Measurements from ENCODE around the gene RBMS3.
"Not testable (repeated sequence)": the region's sequence is repeated elsewhere in the genome, so short reads cannot be mapped to it uniquely, and the experiment has no call there.

Gene RBMS3

DNA sequence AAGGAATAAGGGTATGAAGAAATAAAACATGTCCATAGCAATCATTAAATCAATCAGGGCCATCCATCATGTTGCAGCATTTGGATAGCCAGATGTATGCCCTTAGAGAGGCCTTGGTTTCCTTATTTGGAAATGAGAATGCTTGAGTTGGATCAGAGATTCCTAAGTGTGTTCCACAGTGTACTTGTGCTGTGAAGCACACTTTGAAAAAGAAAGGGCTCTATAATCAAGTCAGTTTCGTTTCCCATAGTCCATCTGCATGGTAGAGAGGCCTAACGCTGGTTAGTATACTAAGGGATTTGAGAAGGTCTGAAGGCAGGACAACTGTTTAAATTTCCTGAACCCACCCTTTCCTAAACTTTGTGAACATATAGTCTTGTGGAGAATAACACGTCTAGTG, 30.9 kb downstream of the RBMS3 start:
- no peak for DNase-seq (ENCODE audit: low read depth in 3 of 3)

DNA sequence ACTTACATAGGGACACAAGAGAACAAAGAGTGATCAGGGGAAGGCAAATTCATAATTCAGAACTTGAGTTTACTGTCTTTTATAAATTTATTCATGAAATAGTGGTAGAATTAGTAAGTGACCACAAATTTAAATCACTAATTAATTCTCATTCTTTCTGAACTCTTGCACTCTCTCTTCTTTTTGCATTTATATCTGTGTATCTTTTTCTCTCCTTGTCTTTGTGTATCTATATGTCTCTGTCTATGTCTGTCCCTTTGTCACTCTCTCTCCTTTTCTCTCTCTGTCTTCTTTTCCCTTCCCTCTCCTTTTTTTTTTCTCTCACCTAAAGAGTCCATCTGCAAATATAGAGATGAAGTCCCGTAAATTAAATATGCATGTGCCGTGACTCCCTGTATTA, 31.5 kb downstream of the RBMS3 start:
- no peak for DNase-seq (ENCODE audit: low read depth in 3 of 3)

DNA sequence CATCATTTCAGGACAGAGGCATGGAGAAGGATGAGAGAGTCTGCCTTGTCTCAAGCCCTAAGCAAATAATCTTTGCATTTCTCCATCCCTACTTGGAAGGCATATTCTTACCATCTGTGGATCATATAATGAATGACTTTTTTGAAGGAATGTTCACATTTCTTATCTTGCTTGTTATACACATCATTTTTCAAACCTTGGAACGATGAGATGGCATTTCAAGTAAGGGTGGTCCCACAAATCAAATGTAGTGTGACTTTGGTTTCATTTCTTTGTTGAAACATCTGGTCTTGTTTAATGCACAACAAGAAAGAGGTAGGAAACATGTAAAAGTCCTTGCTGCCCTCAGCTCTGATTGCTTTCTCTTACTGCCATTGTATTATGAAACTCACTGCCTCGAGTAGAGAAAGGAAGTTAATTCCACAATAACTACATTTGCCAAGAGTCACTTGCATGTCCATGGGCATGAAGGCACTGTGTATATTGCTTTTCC, 32.1 kb downstream of the RBMS3 start:
- DNase-seq (ENCODE audit: low read depth in 3 of 3): no peak

DNA sequence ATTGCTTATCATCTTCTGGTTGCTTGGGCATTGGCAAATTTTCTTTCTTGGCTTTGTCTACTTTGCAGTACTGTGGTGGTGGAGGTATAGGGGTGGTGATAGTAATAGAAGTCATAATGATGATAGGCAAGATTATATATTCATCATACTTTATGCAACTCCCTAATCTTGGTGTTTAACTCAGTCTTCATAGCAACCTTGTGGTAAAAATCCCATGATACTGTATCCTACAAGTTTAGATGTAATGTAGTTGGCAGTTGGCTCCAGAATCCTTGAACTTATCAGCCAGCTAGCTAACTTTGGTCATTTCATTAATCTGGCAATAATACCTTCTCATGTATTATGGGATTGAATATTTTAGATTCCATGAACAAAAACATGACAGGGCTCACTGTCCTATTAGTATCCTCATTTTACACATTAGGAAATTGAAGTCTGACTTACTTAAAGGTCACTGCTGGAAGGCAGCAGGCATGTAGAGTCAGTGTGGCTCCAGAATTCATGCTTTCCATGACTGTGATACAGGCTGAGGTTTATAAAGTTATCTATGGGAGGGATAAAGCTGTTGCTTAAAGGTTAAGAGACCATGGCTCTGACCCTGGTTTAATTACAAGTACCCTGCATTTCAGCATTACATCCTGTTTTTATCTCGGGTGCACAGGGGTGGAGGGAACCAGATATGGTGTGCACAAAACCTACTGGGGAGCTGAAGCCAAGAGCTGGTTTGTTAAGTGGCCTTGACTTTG, 33.3 kb downstream of the RBMS3 start:
- no peak for DNase-seq (ENCODE audit: low read depth in 3 of 3)

DNA sequence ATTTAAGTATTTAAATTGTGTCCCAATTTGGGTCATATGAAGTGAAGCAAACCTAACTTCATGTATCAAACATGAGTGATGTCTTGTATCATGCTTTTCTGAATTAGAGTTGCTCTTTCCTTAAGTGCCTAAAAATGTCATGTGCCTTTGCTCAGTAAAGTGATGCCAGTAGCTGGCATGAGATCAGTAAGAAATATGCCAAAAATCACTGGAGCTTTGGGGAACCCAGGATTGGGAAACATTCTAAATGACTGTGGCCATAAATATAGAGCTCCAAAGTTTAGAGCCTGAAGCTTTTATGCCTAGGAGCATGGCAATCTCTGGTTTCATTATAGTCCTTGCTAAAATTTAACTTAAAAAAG, 33.8 kb downstream of the RBMS3 start:
- DNase-seq (ENCODE audit: low read depth in 3 of 3): no peak

DNA sequence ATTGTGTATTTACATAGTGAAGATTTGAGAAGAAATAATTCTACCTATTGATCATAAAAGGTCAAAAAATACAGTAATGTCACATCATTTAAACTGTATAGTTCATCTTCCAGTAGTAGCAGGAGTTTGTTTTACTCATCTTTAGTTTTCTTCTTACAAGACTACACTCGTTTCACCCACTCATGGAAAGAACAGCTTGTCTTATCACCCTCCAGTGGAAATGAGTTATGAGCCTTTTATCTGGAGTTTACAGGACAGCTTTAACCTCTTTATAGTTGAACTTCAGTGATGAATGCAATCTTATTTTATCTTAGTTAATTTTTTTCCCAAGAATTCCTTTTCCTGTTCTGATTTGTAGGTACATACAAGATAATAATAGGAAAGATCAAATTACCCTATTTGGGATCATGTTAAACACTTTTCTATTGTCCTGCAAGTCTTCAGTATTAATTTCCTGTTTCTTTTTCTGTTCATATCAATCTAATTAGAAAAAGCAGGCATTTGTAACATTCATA, 36.8 kb downstream of the RBMS3 start:
- DNase-seq (ENCODE audit: low read depth in 3 of 3): no peak

DNA sequence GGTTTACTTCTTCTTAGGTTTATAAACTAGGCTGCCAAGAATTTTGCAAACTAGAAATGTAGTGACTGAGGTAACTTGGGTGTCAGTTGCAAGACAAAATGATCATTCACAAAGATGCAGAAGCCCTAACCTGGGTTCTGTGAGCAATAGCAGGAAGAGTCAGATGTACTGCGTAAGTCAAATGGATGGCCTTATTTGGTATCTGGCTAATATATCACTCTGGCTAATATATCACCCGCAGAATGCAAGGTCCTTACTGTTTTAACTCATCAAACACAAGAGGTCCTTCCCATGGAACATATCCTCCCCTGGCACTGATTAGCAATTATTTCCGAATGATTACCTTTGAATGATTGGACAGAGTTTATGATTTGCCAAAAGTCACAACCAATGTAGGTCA, 37.4 kb downstream of the RBMS3 start:
- no peak for DNase-seq (ENCODE audit: low read depth in 3 of 3)

DNA sequence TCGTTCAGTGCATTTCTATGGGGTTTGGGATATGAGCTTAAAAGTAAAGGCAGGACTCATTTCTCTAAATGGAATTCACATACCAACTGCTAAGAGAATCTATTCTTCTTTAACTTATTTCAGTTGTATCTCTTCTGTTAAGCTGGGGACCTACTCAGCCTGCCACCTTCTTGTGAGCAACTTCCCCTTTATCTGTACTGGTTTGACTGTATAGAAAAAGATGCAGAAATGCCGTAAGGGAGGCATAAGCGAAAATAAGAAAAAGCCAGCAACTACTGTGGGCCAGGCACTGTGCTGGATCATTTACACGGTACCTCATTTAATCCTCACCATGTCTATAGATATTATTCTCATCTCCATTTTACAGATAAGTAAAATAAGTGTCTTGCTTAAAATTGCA, 38.4 kb downstream of the RBMS3 start:
- no peak for DNase-seq (ENCODE audit: low read depth in 3 of 3)

DNA sequence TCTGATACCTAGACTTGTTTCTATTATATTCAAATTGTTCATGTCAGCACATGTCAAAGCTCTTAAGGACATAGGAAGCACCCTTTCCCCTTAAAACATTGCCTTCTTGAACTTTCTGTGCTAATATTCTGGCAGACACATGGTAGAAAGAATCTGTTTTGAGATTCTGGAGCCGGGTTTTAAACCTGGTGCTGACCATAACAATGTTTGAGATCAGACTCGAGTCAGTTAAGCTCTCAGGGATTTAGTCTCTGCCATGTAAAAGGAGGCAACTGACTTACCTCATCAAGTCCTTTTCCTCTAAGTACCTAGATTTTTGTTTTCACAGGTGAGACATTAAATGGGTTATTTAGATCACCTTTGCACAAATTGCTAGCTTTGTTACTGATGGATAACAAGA, 38.9 kb downstream of the RBMS3 start:
- DNase-seq (ENCODE audit: low read depth in 3 of 3): no peak

DNA sequence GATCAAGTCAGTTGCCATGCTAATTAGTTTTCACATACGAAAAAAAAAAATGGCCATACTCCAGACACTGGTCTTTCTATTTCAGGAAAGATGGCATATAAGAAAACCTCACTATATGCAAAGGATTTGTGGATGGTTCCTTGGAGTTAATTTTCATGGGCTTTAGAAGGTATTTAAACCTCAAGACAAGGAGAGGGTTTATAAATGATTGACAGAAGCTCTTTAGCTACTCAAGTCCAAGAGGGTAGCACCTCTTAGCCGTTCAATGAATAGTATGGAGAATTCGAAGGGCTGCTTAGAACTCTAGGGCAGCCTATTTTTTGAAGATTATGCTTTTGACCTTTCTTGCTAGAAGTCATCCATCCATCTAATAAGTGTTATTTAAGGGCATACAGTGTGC, 41.7 kb downstream of the RBMS3 start:
- no peak for DNase-seq (ENCODE audit: low read depth in 3 of 3)

DNA sequence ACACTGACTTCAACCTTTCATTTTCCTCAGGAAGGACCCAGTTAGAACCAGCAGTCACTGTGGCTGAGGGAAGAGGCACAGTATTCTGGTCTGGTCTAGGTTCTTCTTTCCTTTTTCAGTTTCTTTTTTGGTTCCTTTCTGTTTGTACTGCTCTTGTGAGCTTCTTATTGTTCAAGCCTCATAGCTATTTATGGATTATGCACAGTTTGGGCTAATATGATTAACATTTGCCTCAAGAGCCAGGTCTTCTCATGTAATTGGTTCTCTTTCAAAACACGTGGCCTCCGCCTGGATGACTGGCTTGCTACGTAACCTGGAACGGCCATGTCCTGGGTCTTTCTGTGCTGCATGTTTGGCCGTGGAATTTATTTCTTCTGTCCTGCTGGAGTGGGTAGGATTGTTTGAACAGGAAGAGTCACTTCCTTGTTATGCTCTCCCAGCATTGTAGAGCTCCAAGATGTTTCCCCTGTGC, 43.3 kb downstream of the RBMS3 start:
- no peak for DNase-seq (ENCODE audit: low read depth in 3 of 3)

DNA sequence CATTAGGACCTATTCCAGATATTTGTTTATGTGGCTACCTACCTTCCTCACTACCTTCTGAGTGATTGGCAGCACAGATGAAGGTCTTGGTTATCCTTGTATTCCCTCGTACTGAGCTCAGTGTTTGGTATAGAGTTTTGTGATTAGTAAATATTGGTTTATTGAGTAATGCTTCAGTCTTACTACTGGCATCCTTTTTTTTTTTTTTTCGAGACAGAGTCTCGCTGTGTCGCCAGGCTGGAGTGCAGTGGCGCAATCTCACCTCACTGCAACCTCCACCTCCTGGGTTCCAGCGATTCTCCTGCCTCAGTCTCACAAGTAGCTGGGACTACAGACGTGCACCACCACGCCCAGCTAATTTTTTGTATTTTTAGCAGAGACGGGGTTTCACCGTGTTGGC, 45.7 kb downstream of the RBMS3 start:
- not testable (repeated sequence) for DNase-seq (ENCODE audit: low read depth in 3 of 3)

DNA sequence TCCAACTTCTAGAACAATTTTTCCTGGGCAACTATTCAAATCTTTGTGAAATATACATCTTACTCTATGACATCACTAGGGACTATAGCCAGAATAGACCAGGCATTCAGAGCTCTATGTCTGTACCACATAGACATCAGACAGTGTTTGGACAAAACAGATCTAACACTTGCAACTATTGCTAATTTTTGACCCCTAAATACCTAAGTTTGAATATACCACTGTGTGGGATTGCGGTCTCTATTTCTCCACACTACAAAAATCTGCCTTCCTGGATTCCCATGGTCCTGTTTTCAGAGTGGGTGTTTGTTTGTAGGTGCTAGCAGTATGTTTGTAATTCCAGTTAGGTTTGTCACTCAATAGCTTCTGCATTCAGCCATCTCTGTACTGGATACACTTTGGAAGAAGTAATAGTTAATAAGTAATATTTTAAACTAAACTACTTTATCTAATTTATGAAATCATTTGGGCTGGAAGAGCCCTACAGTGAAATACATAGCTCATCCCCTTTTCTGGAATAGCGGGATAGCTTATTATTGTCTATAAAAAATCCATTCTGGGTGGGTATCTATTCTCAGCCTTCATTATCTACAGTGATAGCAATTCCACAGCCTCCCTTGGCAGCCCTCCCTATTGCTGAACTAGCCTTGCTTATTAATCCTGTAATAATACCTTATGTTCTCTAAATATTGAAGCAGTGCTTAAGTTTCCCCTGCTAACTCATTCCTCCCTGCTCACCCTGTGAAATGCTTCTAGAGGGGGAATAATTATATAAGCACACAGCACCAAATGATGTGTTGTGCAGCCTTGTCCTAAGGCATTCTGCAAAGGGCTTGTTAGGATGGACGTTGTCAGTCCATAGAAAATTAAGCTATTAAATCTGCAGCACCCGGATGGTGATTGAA, 49.4 kb downstream of the RBMS3 start:
- DNase-seq (ENCODE audit: low read depth in 3 of 3): no peak

DNA sequence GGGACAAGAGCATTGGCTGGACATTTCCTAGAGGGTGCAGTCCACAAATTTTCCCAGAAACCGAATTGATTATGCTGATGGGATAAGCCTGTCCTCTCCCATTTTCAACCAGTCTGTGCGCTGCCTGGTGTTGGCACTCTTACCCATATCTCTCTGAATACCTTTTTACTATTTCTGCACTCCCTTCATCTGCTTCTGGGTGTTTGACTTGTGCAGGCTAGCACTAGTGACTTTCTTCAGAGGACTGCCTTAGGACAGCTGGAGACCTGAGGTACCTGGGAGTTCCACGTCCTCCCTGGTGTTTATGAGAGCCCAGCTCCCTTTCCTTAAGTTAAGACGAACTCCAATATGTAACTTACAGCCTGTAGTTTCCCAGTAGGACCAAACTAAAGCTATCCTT, 50.2 kb downstream of the RBMS3 start:
- no peak for DNase-seq (ENCODE audit: low read depth in 3 of 3)

DNA sequence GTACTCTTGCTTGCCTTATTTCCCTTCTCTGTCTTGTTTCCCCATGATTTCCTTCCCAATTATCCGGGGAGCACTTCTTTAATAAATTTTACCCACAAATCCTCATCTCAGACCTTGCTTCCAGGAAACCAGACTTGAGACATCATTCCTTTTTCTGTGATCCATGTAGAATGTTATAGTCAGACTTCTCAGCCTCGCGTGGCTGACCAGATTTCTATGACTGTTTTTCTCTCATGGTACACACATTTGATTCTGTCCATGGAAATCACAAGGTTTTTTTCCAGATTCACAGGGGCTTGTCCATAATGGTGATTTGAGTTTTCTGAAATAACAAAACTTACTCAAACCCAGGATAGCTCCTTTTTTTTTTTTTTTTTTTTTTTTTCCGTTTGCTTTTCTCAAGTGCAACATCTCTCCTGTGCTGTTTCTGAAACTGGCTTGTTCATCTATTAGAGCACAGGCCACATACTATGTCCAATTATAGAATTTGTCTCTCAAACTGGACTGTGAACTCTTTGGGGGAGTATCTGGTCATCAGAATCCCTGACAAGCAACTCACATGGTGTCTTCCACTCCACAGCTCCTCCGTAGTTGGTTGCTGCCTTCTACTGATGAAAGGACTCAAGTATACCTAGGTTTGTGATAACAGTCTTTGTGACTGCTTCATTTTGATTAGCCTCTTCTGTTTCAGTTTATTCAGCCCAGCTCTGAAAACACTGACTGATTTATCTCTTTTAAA, 50.8 kb downstream of the RBMS3 start:
- DNase-seq (ENCODE audit: low read depth in 3 of 3): no peak

DNA sequence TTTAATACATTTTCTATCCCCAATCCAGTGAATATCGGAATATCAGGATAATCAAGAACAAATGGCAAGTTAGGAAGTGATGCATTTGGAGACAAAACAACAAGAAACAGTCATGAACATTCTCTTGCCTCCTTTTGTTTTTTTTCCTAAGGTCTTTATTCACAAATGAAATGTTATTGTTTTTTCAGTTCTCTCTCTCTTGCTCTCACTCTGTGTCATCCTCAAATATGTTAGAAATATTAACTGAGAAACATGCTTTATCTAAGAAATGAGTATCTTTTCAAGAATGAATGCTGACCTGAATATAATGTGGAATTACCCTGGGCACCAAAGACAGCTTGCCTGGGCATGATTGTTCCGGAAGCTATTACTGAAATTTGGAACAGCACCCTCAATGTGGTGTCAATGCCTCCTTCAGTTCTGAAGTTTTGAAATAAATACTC, 51.3 kb downstream of the RBMS3 start:
- no peak for DNase-seq (ENCODE audit: low read depth in 3 of 3)

DNA sequence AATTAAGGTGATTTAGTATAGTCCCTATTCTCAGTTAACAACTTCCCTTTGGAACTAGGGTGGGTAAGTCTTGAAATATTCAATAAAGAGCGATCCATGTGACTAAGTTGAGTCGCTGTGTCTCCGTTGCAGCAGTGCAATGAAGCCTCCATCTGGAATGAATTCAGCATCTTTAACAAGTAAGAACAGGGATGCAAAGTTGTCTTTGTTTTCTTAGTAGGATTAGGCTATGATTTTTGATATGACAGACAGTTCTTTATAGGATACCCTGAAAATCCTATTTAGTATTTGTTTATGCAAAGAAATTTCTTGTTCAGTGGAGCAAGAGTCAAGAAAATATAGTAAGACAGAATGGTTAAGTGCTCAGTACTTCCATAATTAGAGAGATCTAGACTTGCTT, 52.7 kb downstream of the RBMS3 start:
- DNase-seq (ENCODE audit: low read depth in 3 of 3): no peak

DNA sequence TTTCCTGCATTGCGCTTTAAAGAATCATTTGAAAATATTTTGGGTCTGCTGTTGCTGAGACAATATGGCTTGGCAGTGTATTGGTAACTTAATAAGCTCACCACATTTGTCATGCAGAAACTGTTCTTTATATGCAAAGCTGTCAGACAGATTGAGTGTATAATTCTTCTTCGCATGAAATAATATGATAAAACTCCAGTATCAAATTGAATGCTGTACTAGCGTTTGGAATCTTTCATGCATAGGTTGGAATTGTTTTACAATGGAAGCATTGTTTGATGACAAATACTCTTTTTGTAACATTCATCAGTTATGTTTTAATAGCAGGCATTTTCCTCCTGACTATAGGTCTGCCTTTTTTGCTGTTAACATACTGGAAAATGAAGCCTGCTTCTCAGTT, 53.8 kb downstream of the RBMS3 start:
- DNase-seq (ENCODE audit: low read depth in 3 of 3): no peak

DNA sequence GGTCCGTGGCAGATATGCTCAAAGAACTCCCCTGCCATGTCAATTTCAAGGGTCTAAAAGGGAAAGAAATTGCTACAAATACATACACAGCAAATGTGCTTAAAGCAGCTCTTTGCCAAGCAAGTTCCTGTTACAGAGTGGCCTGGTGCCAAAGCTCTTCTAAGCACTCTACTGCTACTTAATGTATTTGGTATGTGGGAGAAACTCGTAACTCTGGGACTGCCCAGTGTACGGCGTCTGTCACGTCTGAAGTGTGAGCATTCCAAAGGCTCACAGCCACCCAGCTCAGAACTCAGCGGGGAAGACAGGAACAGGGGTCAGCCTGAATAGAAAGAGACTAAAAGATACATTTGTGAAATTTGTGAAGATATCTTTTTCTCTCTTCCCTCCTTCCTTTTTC, 54.6 kb downstream of the RBMS3 start:
- no peak for DNase-seq (ENCODE audit: low read depth in 3 of 3)

DNA sequence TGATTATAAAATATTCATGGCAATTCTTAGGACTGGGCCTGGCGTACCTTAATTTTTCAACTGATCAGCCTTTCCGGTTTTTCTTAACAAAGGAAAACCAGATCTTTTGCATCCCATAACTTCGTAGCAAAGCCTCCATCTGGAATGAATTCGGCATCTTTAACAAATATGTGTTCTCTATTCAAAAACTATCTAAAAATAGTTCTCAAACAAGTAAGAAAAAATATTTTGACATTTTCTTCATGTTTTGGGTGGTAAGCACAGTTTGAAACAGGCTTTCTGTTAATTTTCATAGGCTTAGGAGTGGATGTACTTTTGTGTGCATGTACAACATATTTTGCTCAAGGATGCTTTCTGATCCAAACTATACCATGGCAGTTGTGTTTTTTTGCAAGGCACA, 55.1 kb downstream of the RBMS3 start:
- DNase-seq (ENCODE audit: low read depth in 3 of 3): no peak

DNA sequence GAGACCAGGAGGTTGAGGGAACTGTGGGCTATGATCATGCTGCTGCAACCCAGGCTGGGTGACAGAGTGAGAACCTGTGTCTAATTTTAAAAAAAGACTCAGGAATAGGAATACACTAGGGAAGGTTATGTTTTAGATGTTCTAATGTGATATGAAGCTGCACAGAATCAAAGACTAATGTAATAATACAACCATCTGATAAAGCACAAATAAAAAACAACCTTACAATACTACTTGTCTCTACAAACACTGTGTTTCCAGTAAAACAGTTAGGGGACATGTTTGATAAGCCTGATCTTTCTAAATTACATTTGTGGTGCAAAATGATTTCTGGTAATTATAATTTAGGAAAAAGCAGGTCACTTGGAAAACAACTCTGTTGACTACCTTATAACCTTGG, 56.7 kb downstream of the RBMS3 start:
- no peak for DNase-seq (ENCODE audit: low read depth in 3 of 3)

DNA sequence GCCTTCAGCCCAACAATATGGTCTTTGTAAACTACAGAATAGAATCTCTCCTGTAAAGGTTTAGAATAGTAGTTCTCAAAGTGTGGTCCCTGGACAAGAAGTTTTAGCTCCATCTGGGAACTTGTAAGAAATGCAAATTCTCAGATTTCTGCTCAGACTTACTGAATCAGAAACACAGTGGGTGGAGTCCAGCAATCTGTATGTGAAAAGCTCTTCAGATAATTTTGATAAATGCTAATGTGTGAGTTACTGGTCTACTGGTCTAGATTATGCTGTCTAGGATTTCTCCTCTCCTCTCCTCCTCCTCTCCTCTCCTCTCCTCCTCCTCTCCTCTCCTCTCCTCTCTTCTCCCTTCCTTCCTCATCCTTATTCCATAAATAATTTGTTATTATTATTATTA, 57.5 kb downstream of the RBMS3 start:
- DNase-seq (ENCODE audit: low read depth in 3 of 3): no peak

All from stimulated activated CD4-positive, alpha-beta T cell treated with anti-CD3 and anti-CD28 coated beads, TNF-alpha, amount 100 ng/mL, for 48 hours (primary cell).